Adrenal gland (tissue), 12 donors: Measurements from ENCODE around the gene BPI. TPM values are rescaled to one million over a fixed set of nuclear protein-coding genes. Genes with fewer than 3 reads are reported as not detected.

ENCODE experiments used
- DNase-seq, 7 donors: peaks; one replicate each; pipeline ENCODE4 v3.0.0-alpha.2; 2019 to 2020
- H3K27ac ChIP-seq, 5 donors: fragments of 200-600 bp; sonication (generic) in 4 of 5; 1 replicate in 3 of 5; 2 replicates in 2 of 5; pipeline versions ENCODE4 v1.5.1 to v1.8.0; 2016 to 2020; ENCODE audit warnings: mild to moderate bottlenecking in 1 of 5
- H3K27me3 ChIP-seq: fragments of 200-600 bp; 2 replicates; pipeline ENCODE4 v1.8.0; 2021
- H3K36me3 ChIP-seq, 2 donors: fragments of 200-600 bp; replicated peaks in 1 of 2; 1 replicate in 1 of 2; 2 replicates in 1 of 2; pipeline versions ENCODE4 v1.5.1 to v1.8.0; 2018 to 2022
- H3K4me1 ChIP-seq, 2 donors: fragments of 200-600 bp; replicated peaks in 1 of 2; 1 replicate in 1 of 2; 2 replicates in 1 of 2; pipeline versions ENCODE4 v1.5.1 to v1.8.0; 2018 to 2021
- H3K4me3 ChIP-seq, 4 donors: fragments of 200-600 bp; sonication (generic) in 3 of 4; one replicate each; pipeline ENCODE4 v1.5.1; 2016 to 2018
- H3K9me3 ChIP-seq, 3 donors: fragments of 200-600 bp; sonication (generic) in 1 of 3; replicated peaks in 1 of 3; 1 replicate in 2 of 3; 2 replicates in 1 of 3; pipeline versions ENCODE4 v1.5.1 to v1.8.0; 2016 to 2021
- POLR2A ChIP-seq, 2 donors: fragments of 450-650 bp; IDR thresholded peaks; one replicate each; pipeline ENCODE4 v1.6.1; 2017; ENCODE audit warnings: antibody characterized with exemption in 2 of 2, mild to moderate bottlenecking in 2 of 2, moderate library complexity in 1 of 2
- WGBS, 4 donors: extraction: QIAGEN DNeasy Blood & Tissue Kit in 2 of 4; methylation state at CpG; one replicate each; pipeline versions ENCODE4 v1.1.5 to v1.1.7; 2013 to 2017; 5-methylcytosine and 5-hydroxymethylcytosine counted together
- intact Hi-C, 2 donors: fragments of 100-400 bp; cut with DNase I; formaldehyde crosslinking; loops; one replicate each; pipeline versions ENCODE4 v1.14.1 to v1.15.0; 2022 to 2023
- polyA plus RNA-seq, 3 donors: library from polyadenylated mRNA; stranded (reverse); fragments of 200-250 nt in 2 of 3; fragments of 350-450 nt in 1 of 3; fragmentation: Illumina TruSeq in 1 of 3; extraction: RNeasy Lipid Tissue Mini Kit (QIAGEN cat#74804) in 1 of 3; gene quantifications; one replicate each; pipeline ENCODE4 v1.2.3, GENCODE V29; 2013 to 2014
- total RNA-seq, 9 donors: library from RNA; depleted of rRNA in 4 of 9; stranded (reverse); fragments of >200 nt in 4 of 9; fragments of 120-200 nt in 1 of 9; fragmentation: NEBNext Ultra II Directional in 1 of 9; extraction: Animal tissue kit (Norgen Biotek cat#: 25700) in 1 of 9; gene quantifications; one replicate each; pipeline versions ENCODE4 v1.1.0 to v1.2.4, GENCODE V29; 2013 to 2023
- TF ChIP-seq, protein P1 (sequence below), 6 experiments: fragments of 450-650 bp in 4 of 6; fragments of 200-600 bp in 2 of 6; sonication (generic) in 1 of 6; IDR thresholded peaks; 1 replicate in 5 of 6; 2 replicates in 1 of 6; pipeline versions ENCODE4 v1.5.1 to v1.8.0; 2016 to 2021; ENCODE audit warnings: antibody characterized with exemption in 6 of 6, mild to moderate bottlenecking in 2 of 6, moderate library complexity in 1 of 6
- donor health status: healthy with polysubstance abuse.
- donor health status: Bipolar disorder and iron deficiency.
- donor health status: DM: yes; HTN: yes; CAD: no.
- donor health status: DM: no; HTN: no; CAD: no.
- donor health status: DM: no; HTN: no; CAD: no.
- donor health status: DM: yes; HTN: yes; CAD: no.

BPI gene
- total and polyA plus RNA-seq, 12 donors, result 0.13 to 0.74 (median 0.21) TPM; not detected in 2

DNA sequence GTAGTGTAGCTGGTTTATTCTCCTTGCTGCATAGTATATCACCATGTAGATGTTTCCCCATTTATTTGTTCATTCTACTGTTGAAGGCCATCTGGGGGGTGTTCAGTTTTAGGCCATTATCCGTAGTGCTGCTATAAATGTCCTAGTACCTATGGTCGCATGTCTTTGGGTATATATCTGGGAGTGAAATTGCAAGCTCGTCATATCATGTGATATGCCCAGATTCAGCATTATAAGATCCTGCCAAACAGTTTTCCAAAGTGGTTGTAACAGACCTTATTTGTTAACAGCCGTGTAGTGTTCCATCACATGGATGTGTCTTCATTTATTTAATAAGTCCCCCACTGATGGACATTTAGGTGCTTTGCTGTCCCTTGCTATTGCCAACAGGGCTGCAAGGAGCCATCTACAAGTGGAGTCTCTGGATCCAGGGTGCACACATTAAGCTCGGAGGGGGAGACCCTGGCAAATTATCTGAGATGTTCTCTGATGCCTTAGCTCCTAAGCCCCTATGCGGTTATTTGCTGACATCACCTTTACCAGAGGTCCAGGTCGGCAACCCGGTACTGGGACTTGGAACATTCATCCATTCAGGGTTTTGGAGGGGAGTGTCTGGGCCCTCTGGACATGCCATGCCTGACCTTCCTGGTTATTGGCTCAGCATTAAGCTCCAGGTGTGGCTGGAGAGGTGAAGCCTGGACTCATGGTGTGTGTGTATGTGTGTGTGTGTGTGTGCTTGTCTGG, 59.2 kb downstream of the BPI start:
- 84 to 94% (median 87%) methylated on average over 5 to 8 of the region's 8 CpGs for WGBS, 4 donors
- Histone ChIP-seq H3K4me1 (no peaks in the 10 kb centered on the region), H3K4me3 (no peak overlapping the region), H3K27ac (no peak overlapping the region), H3K36me3 (no peaks in the 10 kb centered on the region), H3K27me3 (no peaks in the 10 kb centered on the region), H3K9me3 (no peaks in the 10 kb centered on the region)
- intact Hi-C loops, result no loop called here
- DNase-seq, result no peak
- TF ChIP-seq, protein P1, sequence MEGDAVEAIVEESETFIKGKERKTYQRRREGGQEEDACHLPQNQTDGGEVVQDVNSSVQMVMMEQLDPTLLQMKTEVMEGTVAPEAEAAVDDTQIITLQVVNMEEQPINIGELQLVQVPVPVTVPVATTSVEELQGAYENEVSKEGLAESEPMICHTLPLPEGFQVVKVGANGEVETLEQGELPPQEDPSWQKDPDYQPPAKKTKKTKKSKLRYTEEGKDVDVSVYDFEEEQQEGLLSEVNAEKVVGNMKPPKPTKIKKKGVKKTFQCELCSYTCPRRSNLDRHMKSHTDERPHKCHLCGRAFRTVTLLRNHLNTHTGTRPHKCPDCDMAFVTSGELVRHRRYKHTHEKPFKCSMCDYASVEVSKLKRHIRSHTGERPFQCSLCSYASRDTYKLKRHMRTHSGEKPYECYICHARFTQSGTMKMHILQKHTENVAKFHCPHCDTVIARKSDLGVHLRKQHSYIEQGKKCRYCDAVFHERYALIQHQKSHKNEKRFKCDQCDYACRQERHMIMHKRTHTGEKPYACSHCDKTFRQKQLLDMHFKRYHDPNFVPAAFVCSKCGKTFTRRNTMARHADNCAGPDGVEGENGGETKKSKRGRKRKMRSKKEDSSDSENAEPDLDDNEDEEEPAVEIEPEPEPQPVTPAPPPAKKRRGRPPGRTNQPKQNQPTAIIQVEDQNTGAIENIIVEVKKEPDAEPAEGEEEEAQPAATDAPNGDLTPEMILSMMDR (IDR thresholded peaks at IDR 0.05), result no peak
- no peak for TF ChIP-seq POLR2A (IDR thresholded peaks at IDR 0.05)

DNA sequence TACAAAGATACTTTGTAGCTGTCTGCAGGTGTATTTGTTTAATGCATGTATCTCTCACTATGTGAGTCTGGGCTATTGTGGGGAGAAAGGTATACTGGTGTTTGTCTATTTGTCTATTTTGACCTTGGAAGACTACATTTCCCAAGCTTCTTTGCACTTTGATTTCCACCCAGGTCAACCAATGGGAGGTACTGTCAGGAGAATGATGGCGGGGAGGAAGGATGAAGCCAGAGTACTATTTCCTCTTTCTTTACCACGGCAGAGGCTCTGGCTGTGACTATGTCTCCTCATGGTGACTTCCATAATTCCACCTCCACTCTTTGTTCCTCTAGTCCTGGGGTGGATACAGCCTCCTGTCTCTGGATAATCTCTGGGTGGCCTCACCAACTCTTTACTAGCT, 65.4 kb downstream of the BPI start:
- no peak overlapping the region for H3K27ac ChIP-seq
- H3K4me3 ChIP-seq, result no peak overlapping the region
- no peaks in the 10 kb centered on the region for H3K36me3 ChIP-seq
- H3K4me1 ChIP-seq, result no peaks in the 10 kb centered on the region
- TF ChIP-seq POLR2A (IDR thresholded peaks at IDR 0.05), result no peak
- TF ChIP-seq, protein P1 (IDR thresholded peaks at IDR 0.05), result no peak
- intact Hi-C loops, result no loop called here
- WGBS, 4 donors, result 31 to 43% (median 40%) methylated on average over 2 of the region's 2 CpGs
- no peak for DNase-seq
- H3K27me3 ChIP-seq, result no peaks in the 10 kb centered on the region
- H3K9me3 ChIP-seq, result no peaks in the 10 kb centered on the region

DNA sequence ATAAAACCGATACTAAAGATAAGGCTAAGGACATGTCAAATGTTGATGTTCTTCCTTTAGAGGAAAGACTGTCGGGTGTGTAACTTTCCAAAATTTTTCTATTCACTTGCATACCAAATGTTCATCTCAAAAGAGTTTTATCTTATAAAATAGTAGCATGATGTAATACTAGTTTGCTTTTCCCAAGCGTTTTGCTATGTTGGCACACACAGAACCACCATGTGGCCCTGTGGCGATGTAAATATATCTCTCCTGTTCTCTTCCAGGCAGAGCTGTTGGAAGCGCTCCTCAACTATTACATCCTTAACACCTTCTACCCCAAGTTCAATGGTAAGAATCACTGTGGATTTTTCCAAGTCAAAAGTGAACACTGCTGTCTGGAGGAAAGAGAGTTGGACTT, 68.8 kb downstream of the BPI start:
- Histone ChIP-seq H3K27ac (peak overlapping the region in 3 of 5 donors; percentile 57 to 90 (median 71)), H3K4me1 (no peaks in the 10 kb centered on the region), H3K4me3 (no peak overlapping the region), H3K27me3 (no peaks in the 10 kb centered on the region), H3K36me3 (no peaks in the 10 kb centered on the region), H3K9me3 (no peaks in the 10 kb centered on the region)
- TF ChIP-seq POLR2A (IDR thresholded peaks at IDR 0.05), result no peak
- TF ChIP-seq, protein P1 (IDR thresholded peaks at IDR 0.05), result no peak
- intact Hi-C loops, result no loop called here
- 59 to 67% (median 61%) methylated on average over 5 of the region's 5 CpGs for WGBS, 4 donors
- no peak for DNase-seq

DNA sequence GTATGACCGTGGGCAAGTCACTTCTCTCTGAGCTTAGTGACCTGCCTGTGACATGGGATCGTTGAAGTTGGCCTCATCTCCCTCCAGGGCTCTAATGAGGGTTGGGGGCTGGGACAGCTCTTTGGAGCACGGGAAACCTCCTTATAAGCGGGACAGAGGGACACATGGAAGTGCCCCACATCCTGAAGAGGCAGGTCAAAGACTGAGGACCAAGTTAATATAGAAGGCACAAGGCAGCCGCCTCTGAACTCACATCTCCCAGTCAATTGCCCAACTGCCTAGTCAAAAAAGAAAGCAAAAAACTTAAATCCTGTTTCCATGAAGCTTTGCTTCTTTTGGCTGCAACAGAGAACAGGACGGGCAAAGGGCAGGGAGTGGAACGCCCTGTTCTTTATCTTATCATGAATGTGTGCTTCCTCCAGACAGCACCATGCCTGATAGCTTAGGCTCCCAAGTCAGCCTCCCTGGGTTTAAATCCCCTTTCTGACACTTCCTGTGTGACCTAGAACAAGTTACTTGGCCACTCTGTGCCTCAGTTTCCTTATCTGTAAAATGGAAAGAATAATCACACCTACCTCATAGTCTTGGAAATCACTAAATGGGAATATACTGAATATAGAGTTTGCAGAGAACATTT, 69.4 kb downstream of the BPI start:
- H3K4me3 ChIP-seq, result no peak overlapping the region
- H3K4me1 ChIP-seq, result no peaks in the 10 kb centered on the region
- H3K27me3 ChIP-seq, result no peaks in the 10 kb centered on the region
- H3K36me3 ChIP-seq, result no peaks in the 10 kb centered on the region
- peak overlapping the region in 3 of 5 donors; percentile 57 to 90 (median 71) for H3K27ac ChIP-seq
- DNase-seq, result peak in 4 of 7 donors; percentile 29 to 73 (median 38)
- TF ChIP-seq POLR2A (IDR thresholded peaks at IDR 0.05), result no peak
- TF ChIP-seq, protein P1 (IDR thresholded peaks at IDR 0.05), result no peak
- no peaks in the 10 kb centered on the region for H3K9me3 ChIP-seq
- 45 to 53% (median 48%) methylated on average over 7 of the region's 7 CpGs for WGBS, 4 donors
- intact Hi-C loops, result no loop called here
